ENCODE results near the gene CNGB1.
"Not testable (repeated sequence)": the region's sequence is repeated elsewhere in the genome, so short reads cannot be mapped to it uniquely, and the experiment has no call there.

DNA sequence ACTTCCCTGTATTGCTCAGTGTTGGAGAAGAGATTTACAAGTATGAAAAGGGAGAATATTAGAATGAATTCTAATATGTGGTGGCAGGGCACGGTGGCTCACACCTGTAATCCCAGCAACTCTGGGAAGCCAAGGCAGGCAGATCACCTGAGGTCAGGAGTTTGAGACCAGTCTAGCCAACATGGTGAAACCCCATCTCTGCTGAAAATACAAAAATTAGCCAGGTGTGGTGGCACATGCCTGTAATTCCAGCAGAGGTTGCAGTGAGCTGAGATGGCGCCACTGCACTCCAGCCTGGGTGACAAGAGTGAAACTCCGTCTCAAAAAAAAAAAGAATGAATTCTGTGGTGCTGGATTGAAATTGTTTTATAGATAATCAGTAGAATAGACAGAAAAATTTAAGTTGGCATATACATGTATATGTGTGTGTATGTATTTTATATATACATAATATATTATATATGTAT is 75.8 kb downstream of the CNGB1 start:
- TF ChIP-seq POLR2A, POLR2AphosphoS5 (IDR thresholded peaks at IDR 0.05): not testable (repeated sequence)
- TF ChIP-seq, protein P1, sequence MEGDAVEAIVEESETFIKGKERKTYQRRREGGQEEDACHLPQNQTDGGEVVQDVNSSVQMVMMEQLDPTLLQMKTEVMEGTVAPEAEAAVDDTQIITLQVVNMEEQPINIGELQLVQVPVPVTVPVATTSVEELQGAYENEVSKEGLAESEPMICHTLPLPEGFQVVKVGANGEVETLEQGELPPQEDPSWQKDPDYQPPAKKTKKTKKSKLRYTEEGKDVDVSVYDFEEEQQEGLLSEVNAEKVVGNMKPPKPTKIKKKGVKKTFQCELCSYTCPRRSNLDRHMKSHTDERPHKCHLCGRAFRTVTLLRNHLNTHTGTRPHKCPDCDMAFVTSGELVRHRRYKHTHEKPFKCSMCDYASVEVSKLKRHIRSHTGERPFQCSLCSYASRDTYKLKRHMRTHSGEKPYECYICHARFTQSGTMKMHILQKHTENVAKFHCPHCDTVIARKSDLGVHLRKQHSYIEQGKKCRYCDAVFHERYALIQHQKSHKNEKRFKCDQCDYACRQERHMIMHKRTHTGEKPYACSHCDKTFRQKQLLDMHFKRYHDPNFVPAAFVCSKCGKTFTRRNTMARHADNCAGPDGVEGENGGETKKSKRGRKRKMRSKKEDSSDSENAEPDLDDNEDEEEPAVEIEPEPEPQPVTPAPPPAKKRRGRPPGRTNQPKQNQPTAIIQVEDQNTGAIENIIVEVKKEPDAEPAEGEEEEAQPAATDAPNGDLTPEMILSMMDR (IDR thresholded peaks at IDR 0.05), result not testable (repeated sequence)

Data from prostate gland (tissue), 2 donors.